ENCODE data around the gene CEL. TPM values are rescaled to one million over a fixed set of nuclear protein-coding genes. Genes with fewer than 3 reads are reported as not detected.
A peak's percentile ranks its signal among the peaks of the same experiment; 100 is the strongest.

CEL gene
- total RNA-seq, 1 experiment from 2014 or later: 0.71 TPM

DNA sequence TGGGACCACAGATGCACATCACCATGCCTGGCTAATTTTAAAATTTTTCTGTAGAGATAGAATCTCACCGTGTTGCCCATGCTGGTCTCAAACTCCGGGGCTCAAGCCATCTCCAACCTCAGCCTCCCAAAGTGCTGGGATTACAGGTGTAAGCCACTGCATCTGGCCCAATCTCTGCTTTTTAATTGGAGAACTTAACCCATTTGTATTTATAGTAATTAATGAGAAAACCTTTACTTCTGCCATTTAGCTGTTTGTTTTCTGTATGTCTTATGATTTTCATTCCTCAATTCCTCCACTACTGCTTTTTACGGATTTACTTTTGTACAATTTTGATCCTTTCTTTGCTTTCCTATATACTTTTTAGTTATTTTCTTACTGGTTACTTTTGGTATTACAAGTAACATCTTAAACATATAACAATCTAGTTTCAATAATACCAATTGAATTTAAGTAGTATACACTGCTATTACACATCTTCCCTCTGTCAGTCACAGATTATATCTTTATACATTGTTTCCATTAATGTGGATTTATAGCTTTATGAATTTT is 33.1 kb downstream of the CEL start:
- H3K4me1 ChIP-seq: no peaks in the 10 kb centered on the region; the same call in 1 of the 2 replicates
- no peak overlapping the region for H3K4me3 ChIP-seq
- H3K36me3 ChIP-seq: peaks cover 13% of the 10 kb centered on the region
- H3K27ac ChIP-seq: no peak overlapping the region
- DNase-seq: no peak
- H3K9me3 ChIP-seq (replicated peaks): no peaks in the 10 kb centered on the region
- no peaks in the 10 kb centered on the region for H3K27me3 ChIP-seq

DNA sequence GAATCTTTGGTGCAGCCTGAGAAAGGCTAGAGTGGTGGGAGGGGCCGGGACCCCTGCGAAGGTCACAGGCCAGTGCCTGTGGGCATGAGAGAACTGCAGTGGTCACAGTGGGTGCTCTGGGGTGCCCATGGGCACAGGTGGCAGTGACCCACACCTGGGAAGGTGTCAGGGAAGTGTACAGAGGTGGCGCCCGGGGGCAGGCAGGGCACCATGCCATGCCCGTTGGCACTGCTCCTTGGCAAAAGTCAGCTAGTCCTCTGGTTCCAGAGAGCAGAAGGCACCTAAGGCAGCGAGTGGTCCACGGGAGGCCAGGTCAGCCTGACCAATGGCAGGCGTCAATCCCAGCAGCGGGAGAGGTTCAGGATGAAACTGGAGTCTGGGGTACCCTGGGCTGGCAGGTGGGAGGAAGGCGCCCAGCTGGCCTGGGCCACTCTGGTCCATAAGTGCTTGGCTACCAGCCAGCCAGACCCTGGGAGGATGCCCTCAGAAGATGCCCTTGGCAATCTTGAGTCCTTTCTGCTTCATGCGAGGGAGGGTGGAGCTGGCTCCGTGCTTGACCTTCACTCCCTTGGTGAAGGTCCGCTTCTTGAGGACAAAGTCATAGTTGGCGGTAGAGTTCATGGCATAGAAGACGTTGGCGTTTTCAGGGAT is 36.4 kb downstream of the CEL start:
- H3K4me3 ChIP-seq: no peak overlapping the region
- DNase-seq: no peak
- no peak overlapping the region for H3K27ac ChIP-seq
- no peaks in the 10 kb centered on the region for H3K4me1 ChIP-seq
- no peaks in the 10 kb centered on the region for H3K9me3 ChIP-seq (replicated peaks)
- peaks cover 28% of the 10 kb centered on the region for H3K36me3 ChIP-seq
- H3K27me3 ChIP-seq: no peaks in the 10 kb centered on the region

- Histone ChIP-seq H3K27me3 (no peaks in the 10 kb centered on the region), H3K36me3 (peaks cover 28% of the 10 kb centered on the region), H3K4me1 (no peaks in the 10 kb centered on the region), H3K4me3 (no peak overlapping the region), H3K9me3 (replicated peaks) (no peaks in the 10 kb centered on the region), H3K27ac (no peak overlapping the region)
- DNase-seq: no peak
Observed at GRCh38 chr9:133098871-133099270, 37.1 kb downstream of the CEL start.

GRCh38 chr9:133099726-133100505 is 38.1 kb downstream of the CEL start:
- DNase-seq: no peak
- Histone ChIP-seq H3K27ac (no peak overlapping the region), H3K9me3 (replicated peaks) (no peaks in the 10 kb centered on the region), H3K4me3 (no peak overlapping the region), H3K27me3 (no peaks in the 10 kb centered on the region), H3K36me3 (peaks cover 28% of the 10 kb centered on the region), H3K4me1 (no peaks in the 10 kb centered on the region)

DNA sequence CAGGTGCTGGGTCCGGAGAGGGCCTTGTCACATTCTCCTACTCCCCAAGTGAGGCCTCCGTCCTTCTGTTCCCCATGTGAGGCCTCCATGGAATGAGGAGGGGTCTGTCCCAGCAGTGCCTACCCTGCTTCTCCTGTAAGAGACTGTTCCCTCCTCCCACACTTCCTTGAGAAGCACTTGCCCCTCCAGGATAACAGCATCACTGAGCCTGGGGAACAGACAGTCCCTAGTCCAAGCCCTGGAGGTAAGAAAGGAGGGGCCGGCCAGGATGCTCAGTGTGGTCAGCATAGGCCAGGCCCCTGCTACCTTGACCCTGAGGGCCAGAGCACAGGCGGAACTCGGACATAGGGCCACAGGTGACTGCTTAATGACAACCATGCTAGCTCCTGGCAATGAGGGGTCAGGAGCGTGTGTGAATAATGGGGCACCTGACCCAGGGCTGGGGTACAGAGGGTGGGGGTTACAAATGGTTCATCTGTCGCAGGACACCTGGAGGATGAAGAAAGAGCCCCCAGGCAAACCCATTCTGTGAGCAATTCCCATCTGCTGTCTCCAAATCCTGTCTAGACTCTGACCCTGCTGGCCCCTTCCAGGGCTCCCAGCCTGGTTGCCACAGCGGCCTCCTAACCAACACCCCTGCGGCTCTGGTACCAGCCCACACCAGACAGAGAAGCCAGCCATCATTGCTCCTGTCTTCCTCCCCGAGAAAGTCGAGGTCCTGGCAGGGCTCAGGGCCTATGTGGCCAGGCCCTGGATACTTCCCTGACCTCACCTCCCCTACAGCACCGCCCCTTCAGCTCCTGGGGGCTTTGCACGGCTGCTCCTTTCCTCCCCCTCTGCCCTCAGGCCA is 39.0 kb downstream of the CEL start:
- no peaks in the 10 kb centered on the region for H3K27me3 ChIP-seq
- no peak for DNase-seq
- no peak overlapping the region for H3K27ac ChIP-seq
- H3K9me3 ChIP-seq (replicated peaks): no peaks in the 10 kb centered on the region
- no peak overlapping the region for H3K4me3 ChIP-seq
- H3K36me3 ChIP-seq: peaks cover 28% of the 10 kb centered on the region
- no peaks in the 10 kb centered on the region for H3K4me1 ChIP-seq

DNA sequence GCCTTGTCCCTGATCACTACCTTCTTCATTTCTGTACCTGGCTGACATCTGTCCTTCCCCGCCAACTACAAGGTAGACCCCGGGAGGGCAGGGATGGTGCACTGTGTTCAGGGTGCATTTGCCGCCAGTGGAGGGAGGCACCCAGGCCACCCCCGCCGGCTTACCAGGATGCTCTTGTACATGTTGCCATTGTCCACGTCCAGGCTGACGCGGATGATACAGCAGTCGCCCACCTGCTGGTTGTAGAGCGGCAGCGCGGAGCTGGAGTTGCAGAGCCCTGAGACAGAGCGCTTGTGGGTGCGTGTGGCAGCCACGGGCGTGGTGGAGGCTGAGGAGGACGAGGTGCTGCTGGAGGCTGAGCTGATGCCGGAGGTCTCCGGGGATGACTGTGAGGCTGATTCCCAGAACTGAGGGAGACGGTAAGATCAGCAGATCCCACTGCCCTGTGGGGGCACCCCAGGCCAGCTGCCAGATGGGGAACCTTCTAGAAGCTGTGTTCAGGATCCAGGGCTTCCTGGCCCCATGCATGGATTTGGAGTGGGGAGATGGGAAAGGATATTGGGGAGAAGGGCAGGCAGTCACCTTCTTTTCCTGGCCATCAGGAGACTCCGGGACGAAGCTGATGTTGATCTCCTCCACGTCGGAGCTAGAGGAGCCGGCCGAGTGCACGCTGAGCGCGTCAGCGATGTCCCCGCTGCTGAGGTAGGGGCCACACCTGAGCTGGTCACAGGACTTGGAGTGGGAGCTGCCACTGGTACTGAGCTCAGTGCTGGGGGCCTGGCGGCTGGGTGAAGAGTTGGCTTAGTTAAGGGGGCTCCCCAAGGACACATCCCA is 39.8 kb downstream of the CEL start:
- Histone ChIP-seq H3K4me3 (no peak overlapping the region), H3K9me3 (replicated peaks) (no peaks in the 10 kb centered on the region), H3K27ac (no peak overlapping the region), H3K27me3 (no peaks in the 10 kb centered on the region), H3K4me1 (no peaks in the 10 kb centered on the region), H3K36me3 (peaks cover 28% of the 10 kb centered on the region)
- DNase-seq: no peak

GRCh38 chr9:133102190-133103021 is 40.6 kb downstream of the CEL start:
- Histone ChIP-seq H3K4me1 (no peaks in the 10 kb centered on the region), H3K27ac (no peak overlapping the region), H3K4me3 (no peak overlapping the region), H3K27me3 (no peaks in the 10 kb centered on the region), H3K9me3 (replicated peaks) (no peaks in the 10 kb centered on the region), H3K36me3 (peaks cover 26% of the 10 kb centered on the region)
- no peak for DNase-seq

- Histone ChIP-seq H3K36me3 (peaks cover 18% of the 10 kb centered on the region), H3K9me3 (replicated peaks) (no peaks in the 10 kb centered on the region), H3K27me3 (no peaks in the 10 kb centered on the region), H3K4me1 (no peaks in the 10 kb centered on the region), H3K27ac (no peak overlapping the region), H3K4me3 (no peak overlapping the region)
- peak; percentile 53 to 74 for DNase-seq
Observed at GRCh38 chr9:133103183-133103986, 41.6 kb downstream of the CEL start.

DNA sequence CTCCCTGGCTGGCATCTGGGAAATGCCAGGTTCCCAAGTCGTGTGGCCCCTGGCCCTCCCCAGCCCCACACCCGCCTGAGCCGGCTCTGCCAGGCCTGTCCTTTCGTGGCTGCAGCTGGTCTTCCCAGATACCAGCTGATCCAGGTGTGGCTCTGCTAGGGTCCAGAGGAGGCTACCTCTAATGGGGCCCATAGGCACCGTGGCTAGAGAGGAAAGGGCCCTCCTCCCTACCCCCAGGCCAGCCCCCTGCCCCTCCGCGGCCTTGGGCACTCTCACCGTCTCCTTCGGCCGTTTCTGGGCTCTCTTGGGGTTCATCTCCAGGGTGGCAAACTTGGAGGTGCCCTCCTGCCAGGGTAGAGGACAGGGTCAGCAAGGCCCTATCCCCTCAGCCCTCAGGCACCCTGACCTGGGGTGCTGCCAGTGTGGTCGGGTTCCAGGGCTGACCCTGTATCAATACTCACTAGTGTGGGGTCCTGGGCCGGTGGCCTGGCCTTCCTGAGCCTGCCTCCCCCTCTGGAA is 42.3 kb downstream of the CEL start:
- H3K27ac ChIP-seq: no peak overlapping the region
- no peak for DNase-seq
- no peaks in the 10 kb centered on the region for H3K4me1 ChIP-seq
- H3K27me3 ChIP-seq: no peaks in the 10 kb centered on the region
- H3K4me3 ChIP-seq: no peak overlapping the region
- no peaks in the 10 kb centered on the region for H3K9me3 ChIP-seq (replicated peaks)
- H3K36me3 ChIP-seq: peaks cover 17% of the 10 kb centered on the region

DNA sequence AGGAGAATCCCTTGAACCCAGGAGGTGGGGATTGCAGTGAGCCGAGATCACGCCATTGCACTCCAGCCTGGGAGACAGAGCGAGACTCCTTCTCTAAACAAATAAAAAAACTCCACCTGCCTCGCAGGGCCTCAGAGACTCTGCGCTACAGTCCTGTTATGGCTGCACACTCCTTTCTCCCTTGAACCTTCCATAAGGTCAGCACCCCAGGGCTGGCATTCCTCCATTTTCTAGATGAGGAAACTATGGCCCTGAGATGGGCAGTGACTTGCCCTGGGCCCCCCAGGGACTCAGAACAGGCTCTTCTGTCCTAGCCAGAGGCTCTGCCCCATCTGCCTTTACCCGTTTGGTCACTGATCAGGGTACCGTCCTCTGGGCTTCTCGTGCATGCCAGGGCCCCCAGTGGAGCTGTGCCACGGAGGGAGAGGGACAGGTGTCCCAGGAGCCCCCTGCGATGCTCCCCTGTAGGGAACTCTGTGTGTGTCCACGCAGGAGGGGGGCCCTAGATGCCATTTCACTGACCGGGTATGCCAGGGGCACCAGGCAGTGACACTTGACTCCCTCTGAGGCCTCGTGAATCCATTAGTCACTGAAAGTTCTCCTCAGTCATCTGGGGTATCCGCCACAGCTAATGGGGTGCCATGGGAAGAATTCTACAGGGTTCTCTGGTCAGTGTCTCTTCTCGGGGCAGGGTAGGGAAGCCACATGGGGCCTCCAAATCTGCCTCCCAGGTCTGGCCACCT is 43.1 kb downstream of the CEL start:
- H3K27ac ChIP-seq: no peak overlapping the region

GRCh38 chr9:133105461-133105770 is 43.6 kb downstream of the CEL start:
- H3K27ac ChIP-seq: no peak overlapping the region
- H3K4me3 ChIP-seq: no peak overlapping the region
- DNase-seq: no peak
- no peaks in the 10 kb centered on the region for H3K9me3 ChIP-seq (replicated peaks)
- H3K4me1 ChIP-seq: no peaks in the 10 kb centered on the region
- H3K27me3 ChIP-seq: no peaks in the 10 kb centered on the region
- H3K36me3 ChIP-seq: peaks cover 12% of the 10 kb centered on the region

More for the DNA sequence above, 43.1 kb downstream of the CEL start:
- H3K36me3 ChIP-seq: peaks cover 17% of the 10 kb centered on the region
- DNase-seq: no peak
- H3K4me1 ChIP-seq: no peaks in the 10 kb centered on the region
- H3K27me3 ChIP-seq: no peaks in the 10 kb centered on the region
- H3K9me3 ChIP-seq (replicated peaks): no peaks in the 10 kb centered on the region
- H3K4me3 ChIP-seq: no peak overlapping the region

- no peaks in the 10 kb centered on the region for H3K4me1 ChIP-seq
- no peaks in the 10 kb centered on the region for H3K27me3 ChIP-seq
- H3K36me3 ChIP-seq: peaks cover 6% of the 10 kb centered on the region
- H3K9me3 ChIP-seq (replicated peaks): no peaks in the 10 kb centered on the region
- no peak for DNase-seq
- no peak overlapping the region for H3K4me3 ChIP-seq
- no peak overlapping the region for H3K27ac ChIP-seq
Observed at GRCh38 chr9:133106511-133107244, 44.9 kb downstream of the CEL start.

All from SJCRH30 (cell line).